IMR-90 (cell line): ENCODE data around the gene FAM72D.
"Not testable (repeated sequence)": the region's sequence is repeated elsewhere in the genome, so short reads cannot be mapped to it uniquely, and the experiment has no call there.

Experiments used
- CHD1 ChIP-seq: IDR thresholded peaks from 2 replicates; pipeline ENCODE4 v1.6.1; 2012; ENCODE audit warnings: low read depth, low read length, improper control_type of control experiment
- FOS ChIP-seq: fragments of 150-350 bp; IDR thresholded peaks from 2 replicates; pipeline ENCODE4 v1.6.1; 2016; ENCODE audit warnings: low read depth, low read length
- MAFK ChIP-seq: IDR thresholded peaks from 2 replicates; pipeline ENCODE4 v1.6.1; 2012; ENCODE audit warnings: low read depth, low read length, improper control_type of control experiment
- MAZ ChIP-seq: IDR thresholded peaks from 2 replicates; pipeline ENCODE4 v1.6.1; 2012; ENCODE audit warnings: low read depth, mild to moderate bottlenecking, low read length, improper control_type of control experiment, moderate library complexity, borderline replicate concordance
- POLR2A ChIP-seq: IDR thresholded peaks from 2 replicates; pipeline ENCODE4 v1.6.1; 2012; ENCODE audit warnings: mild to moderate bottlenecking, low read depth, low read length
- RFX5 ChIP-seq: IDR thresholded peaks from 2 replicates; pipeline ENCODE4 v1.8.0; 2012; ENCODE audit warnings: low read depth, mild to moderate bottlenecking, low read length, moderate library complexity
- SMC3 ChIP-seq: fragments of 150-350 bp; IDR thresholded peaks from 2 replicates; pipeline ENCODE4 v1.6.1; 2016; ENCODE audit warnings: low read depth, mild to moderate bottlenecking, antibody characterized with exemption, low read length, moderate library complexity
- USF2 ChIP-seq: fragments of 150-350 bp; IDR thresholded peaks from 2 replicates; pipeline ENCODE4 v1.6.1; 2017; ENCODE audit warnings: mild to moderate bottlenecking, antibody characterized with exemption, low read length, low read depth
- TF ChIP-seq, protein P1 (sequence below): conservative IDR thresholded peaks from 2 replicates; pipeline ENCODE4 v1.5.1; 2012; ENCODE audit warnings: mild to moderate bottlenecking, low read depth, low read length, improper control_type of control experiment

DNA sequence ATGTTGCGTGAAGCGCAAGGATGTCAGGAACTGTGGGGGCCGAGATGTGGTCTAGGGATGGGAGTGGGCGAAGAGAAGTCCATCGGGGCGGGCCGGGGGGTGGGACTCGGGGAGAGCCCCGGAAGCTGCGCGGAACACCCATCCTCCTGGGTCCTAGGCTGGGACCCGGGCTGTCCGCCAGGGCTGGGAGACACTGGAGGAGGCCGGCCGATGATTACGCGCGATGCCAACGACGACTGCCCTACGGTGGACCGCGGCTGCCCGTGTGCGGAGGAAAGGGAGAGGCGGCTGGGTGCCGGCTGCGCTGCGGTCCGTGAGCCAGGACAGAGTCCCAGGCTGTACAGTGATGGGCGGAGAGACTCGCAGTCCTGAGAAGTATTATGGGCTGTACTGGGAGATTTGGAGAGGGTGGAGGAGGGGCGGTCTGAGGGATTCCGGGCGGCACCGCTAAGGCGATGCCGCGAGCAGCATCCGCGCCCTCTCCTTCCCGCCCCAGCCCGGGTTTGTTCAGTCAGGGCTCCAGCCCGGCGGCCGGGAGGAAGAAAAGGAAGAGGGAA, 1.0 kb upstream of the FAM72D start:
- TF ChIP-seq, protein P1, sequence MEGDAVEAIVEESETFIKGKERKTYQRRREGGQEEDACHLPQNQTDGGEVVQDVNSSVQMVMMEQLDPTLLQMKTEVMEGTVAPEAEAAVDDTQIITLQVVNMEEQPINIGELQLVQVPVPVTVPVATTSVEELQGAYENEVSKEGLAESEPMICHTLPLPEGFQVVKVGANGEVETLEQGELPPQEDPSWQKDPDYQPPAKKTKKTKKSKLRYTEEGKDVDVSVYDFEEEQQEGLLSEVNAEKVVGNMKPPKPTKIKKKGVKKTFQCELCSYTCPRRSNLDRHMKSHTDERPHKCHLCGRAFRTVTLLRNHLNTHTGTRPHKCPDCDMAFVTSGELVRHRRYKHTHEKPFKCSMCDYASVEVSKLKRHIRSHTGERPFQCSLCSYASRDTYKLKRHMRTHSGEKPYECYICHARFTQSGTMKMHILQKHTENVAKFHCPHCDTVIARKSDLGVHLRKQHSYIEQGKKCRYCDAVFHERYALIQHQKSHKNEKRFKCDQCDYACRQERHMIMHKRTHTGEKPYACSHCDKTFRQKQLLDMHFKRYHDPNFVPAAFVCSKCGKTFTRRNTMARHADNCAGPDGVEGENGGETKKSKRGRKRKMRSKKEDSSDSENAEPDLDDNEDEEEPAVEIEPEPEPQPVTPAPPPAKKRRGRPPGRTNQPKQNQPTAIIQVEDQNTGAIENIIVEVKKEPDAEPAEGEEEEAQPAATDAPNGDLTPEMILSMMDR = not testable (repeated sequence)
- not testable (repeated sequence) for TF ChIP-seq RFX5, POLR2A, MAFK, MAZ, CHD1, FOS, USF2, SMC3
